Ovary (tissue), 3 donors: ENCODE measurements around the gene CDKL5.

ENCODE experiments used
- EP300 ChIP-seq: sonication (generic); formaldehyde crosslinking; IDR thresholded peaks from one replicate; pipeline ENCODE4 v1.6.1; 2017; ENCODE audit warnings: antibody characterized with exemption
- POLR2A ChIP-seq: fragments of 450-650 bp; IDR thresholded peaks from one replicate; pipeline ENCODE4 v1.6.1; 2017; ENCODE audit warnings: antibody characterized with exemption, mild to moderate bottlenecking, moderate library complexity
- TF ChIP-seq, protein P1 (sequence below), 3 donors: fragments of 450-650 bp in 2 of 3; fragments of 200-600 bp in 1 of 3; IDR thresholded peaks; one replicate each; pipeline versions ENCODE4 v1.5.1 to v1.8.0; 2016 to 2022; ENCODE audit warnings: antibody characterized with exemption in 3 of 3, mild to moderate bottlenecking in 1 of 3
- donor health status: DM: no; HTN: no; CAD: no.

GRCh38 chrX:18650662-18651061 is 225.3 kb downstream of the CDKL5 start:
- TF ChIP-seq, protein P1, sequence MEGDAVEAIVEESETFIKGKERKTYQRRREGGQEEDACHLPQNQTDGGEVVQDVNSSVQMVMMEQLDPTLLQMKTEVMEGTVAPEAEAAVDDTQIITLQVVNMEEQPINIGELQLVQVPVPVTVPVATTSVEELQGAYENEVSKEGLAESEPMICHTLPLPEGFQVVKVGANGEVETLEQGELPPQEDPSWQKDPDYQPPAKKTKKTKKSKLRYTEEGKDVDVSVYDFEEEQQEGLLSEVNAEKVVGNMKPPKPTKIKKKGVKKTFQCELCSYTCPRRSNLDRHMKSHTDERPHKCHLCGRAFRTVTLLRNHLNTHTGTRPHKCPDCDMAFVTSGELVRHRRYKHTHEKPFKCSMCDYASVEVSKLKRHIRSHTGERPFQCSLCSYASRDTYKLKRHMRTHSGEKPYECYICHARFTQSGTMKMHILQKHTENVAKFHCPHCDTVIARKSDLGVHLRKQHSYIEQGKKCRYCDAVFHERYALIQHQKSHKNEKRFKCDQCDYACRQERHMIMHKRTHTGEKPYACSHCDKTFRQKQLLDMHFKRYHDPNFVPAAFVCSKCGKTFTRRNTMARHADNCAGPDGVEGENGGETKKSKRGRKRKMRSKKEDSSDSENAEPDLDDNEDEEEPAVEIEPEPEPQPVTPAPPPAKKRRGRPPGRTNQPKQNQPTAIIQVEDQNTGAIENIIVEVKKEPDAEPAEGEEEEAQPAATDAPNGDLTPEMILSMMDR (IDR thresholded peaks at IDR 0.05), result no peak
- TF ChIP-seq POLR2A, result no peak
- TF ChIP-seq EP300, result no peak
